ENCODE results near the gene SBNO2.

SBNO2 gene

GRCh38 chr19:1149259-1150045, 24.6 kb downstream of the SBNO2 start:
- Histone ChIP-seq H3K4me1 (no peaks in the 10 kb centered on the region), H3K9me3 (no peaks in the 10 kb centered on the region)

GRCh38 chr19:1147934-1148549, 26.0 kb downstream of the SBNO2 start:
- Histone ChIP-seq H3K4me1 (no peaks in the 10 kb centered on the region), H3K27me3 (no peaks in the 10 kb centered on the region), H3K36me3 (peaks cover 11% of the 10 kb centered on the region), H3K9me3 (no peaks in the 10 kb centered on the region), H3K4me3 (ENCODE audit: low read depth, low read length) (no peak overlapping the region)
- DNase-seq: no peak
- no peak for TF ChIP-seq CTCF (IDR thresholded peaks at IDR 0.05; ENCODE audit: low read depth, low read length)

More at GRCh38 chr19:1149259-1150045, 24.6 kb downstream of the SBNO2 start:
- H3K36me3 ChIP-seq: peaks cover 7% of the 10 kb centered on the region
- no peak for TF ChIP-seq CTCF (IDR thresholded peaks at IDR 0.05; ENCODE audit: low read depth, low read length)
- no peaks in the 10 kb centered on the region for H3K27me3 ChIP-seq
- no peak for DNase-seq
- H3K4me3 ChIP-seq (ENCODE audit: low read depth, low read length): no peak overlapping the region

- no peak overlapping the region for H3K4me3 ChIP-seq (ENCODE audit: low read depth, low read length)
- no peak for TF ChIP-seq CTCF (IDR thresholded peaks at IDR 0.05; ENCODE audit: low read depth, low read length)
- H3K36me3 ChIP-seq: peaks cover 14% of the 10 kb centered on the region
- no peaks in the 10 kb centered on the region for H3K9me3 ChIP-seq
- no peak for DNase-seq
- H3K27me3 ChIP-seq: no peaks in the 10 kb centered on the region
- no peaks in the 10 kb centered on the region for H3K4me1 ChIP-seq
Observed at GRCh38 chr19:1146858-1147780, 26.9 kb downstream of the SBNO2 start.

GRCh38 chr19:1146412-1146699, 27.7 kb downstream of the SBNO2 start:
- Histone ChIP-seq H3K4me1 (no peaks in the 10 kb centered on the region), H3K9me3 (no peaks in the 10 kb centered on the region), H3K27me3 (no peaks in the 10 kb centered on the region), H3K36me3 (peaks cover 14% of the 10 kb centered on the region), H3K4me3 (ENCODE audit: low read depth, low read length) (no peak overlapping the region)
- DNase-seq: no peak
- TF ChIP-seq CTCF (IDR thresholded peaks at IDR 0.05; ENCODE audit: low read depth, low read length): no peak

GRCh38 chr19:1145635-1146411, 28.2 kb downstream of the SBNO2 start:
- no peaks in the 10 kb centered on the region for H3K9me3 ChIP-seq
- peaks cover 14% of the 10 kb centered on the region for H3K36me3 ChIP-seq
- H3K4me1 ChIP-seq: no peaks in the 10 kb centered on the region
- H3K27me3 ChIP-seq: no peaks in the 10 kb centered on the region
- no peak for TF ChIP-seq CTCF (IDR thresholded peaks at IDR 0.05; ENCODE audit: low read depth, low read length)
- H3K4me3 ChIP-seq (ENCODE audit: low read depth, low read length): no peak overlapping the region
- no peak for DNase-seq

Data from BE2C (cell line).